ENCODE measurements around the gene CRYGC.
"Not testable (repeated sequence)": the region's sequence is repeated elsewhere in the genome, so short reads cannot be mapped to it uniquely, and the experiment has no call there.

CRYGC gene

DNA sequence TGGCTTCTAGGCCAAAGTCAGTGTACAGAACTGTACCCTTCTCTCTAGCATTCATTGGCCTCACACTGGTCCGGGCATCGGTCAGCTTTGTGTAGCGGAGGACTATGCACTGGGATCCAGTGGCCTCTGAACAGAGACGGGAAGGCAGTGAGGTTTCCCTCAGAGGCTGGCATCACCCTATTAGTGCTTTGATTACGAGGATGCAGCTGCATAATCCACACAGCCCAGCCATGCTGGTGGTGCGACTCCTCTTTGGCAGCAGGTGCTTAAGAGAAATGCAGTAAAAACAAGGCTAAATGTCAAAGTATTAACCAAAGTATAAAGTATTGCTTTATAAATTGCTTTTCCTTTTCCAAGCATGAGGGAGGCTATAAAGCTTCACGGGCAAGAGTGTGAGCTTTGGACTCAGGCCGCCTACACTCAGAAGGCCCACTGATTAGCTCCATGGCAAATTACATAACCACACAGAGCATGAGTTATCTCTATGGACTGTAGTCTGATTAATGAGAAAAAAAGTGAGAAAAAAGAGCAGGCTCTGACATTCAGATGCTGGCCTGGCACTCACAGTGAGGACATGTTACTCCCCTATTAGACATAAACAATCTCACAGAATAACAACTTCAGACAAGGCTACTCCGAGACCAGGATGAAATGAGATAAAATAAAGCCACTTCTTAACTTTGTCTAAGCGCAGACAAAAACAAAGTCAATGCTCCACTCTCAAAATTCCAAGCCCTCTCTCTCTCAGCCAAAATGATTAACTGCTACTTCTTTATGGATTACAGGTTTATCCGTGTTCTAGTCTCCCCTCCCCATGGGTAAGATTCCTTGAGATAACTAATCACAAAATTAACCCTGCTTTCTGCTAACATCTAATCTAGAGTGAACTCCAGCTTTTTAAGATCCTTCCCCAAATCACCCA is 6.4 kb upstream of the CRYGC start:
- no peak for DNase-seq

DNA sequence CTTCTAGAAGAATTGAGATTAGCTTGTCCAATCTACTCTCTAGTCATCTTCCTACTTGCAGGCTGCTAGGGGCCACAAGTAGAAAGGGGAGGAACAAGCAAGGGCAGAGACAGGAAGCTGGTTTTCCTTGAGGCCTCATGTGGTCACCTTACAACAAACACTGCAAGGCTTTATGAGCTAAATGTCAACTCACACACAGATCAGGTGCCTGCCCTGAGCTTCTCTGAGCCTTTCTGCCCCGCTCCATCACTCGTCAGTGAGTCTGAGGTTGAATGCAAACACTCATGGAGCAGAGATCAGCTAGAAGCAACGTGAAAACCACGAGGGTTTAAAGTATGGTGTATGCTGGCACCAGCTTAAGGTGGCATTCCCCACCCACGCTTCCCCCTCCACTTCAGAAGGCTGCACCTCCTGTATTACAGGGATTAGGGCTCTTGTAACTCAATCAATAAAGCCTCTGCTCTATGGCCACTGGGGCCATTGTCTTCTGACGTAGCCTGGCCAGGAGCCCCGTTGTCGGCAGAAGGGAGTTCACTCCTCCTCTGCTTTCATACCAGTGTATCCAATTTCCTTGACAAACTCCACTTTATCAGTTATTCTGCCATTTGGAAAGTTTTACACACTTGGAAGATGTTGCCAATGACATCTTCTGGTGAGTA is 5.4 kb upstream of the CRYGC start:
- peak; percentile 66 for DNase-seq

- DNase-seq = no peak
Observed at GRCh38 chr2:208130712-208131110, 1.1 kb upstream of the CRYGC start.

GRCh38 chr2:208128136-208128535 is 1.5 kb downstream of the CRYGC start:
- no peak for DNase-seq

DNA sequence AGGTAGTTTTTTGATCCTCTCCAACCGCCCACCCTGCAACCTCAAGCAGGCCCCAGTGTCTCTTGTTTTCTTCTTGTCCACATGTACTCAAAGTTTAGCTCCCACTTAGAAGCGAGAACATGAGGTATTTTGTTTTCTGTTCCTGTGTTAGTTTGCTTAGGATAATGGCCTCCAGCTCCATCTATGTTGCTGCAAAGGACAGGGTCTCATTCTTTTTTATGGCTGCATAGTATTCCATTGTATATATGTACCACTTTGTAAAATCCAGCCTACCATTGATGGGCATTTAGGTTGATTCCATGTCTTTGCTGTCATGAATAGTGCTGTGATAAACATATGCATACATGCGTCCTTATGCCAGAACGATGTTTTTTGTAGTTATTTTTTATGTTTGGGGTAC is 2.5 kb downstream of the CRYGC start:
- no peak for DNase-seq

- no peak for DNase-seq
Observed at GRCh38 chr2:208125251-208125650, 4.4 kb downstream of the CRYGC start.

DNA sequence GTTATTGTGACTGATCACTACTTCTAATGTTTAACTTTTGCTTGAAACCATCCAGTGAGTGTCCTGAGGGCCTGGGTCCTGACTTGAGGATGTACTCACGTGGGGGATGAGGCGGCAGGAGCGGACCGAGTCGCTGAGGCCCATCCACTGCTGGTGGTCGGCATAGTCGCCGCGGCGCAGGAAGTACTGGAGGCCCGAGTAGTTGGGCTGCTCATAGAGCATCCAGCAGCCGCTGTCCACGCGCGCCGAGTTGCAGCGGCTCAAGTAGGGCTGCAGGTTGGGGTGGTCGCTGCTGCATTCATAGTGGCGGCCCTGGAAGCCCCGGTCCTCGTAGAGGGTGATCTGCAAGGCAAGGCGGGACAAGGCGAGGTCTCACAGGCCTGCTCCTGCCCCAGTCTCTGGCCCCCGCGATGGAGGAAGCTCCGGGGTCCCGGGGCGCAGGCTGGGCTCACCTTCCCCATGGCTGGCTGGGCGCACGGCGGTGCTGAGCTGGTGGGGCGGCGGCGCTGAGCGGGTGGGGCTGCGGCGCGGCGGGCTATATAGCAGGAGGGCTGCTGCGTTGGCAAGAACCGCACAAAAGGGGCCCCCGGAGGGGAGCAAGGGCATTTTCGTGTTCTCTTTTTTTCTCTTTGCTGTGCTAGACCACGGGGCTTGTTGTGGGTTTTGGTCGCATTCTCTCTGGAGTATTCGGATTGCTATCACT is 5.5 kb downstream of the CRYGC start, which contains the start of gene CRYGD:
Gene CRYGD (minus strand): TSS at position 512 of the 703 bp plus-strand sequence. CDS start 51 bp downstream, at position 461.
- DNase-seq = peak; percentile 65

DNA sequence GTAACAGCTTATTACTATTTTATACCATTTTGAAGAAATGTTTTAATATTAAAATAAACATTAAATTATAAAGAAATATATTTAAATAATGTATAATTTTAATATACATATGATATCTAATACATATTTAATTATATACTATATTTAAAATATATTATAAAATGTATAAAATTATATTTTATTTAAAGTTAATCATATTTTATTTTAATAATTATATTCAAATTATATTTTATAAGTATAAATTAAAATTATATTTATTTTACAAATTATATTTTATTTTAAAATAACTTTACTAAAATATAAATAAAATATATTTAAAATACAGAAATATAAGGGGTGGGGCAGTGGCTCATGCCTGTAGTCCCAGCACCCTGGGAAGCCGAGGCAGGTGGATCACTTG is 7.4 kb downstream of the CRYGC start:
- no peak for DNase-seq

GRCh38 chr2:208118918-208119317 is 10.7 kb downstream of the CRYGC start:
- DNase-seq = no peak

DNA sequence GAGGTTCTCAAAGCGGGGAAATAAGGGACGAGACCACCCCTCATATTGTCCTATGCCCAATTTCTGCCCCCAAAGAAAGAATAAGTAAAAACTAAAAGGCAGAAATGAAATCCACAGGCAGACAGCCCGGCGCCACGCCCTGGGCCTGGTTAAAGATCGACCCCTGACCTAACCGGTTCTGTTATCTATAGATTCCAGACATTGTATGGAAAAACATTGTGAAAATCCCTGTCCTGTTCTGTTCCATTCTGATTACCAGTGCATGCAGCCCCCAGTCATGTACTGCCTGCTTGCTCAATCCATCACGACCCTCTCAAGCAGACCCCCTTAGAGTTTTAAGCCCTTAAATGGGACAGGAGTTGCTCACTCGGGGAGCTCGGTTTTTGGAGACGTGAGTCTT is 12.2 kb downstream of the CRYGC start:
- not testable (repeated sequence) for DNase-seq

- DNase-seq = no peak
Observed at GRCh38 chr2:208112969-208113368, 16.7 kb downstream of the CRYGC start.

GRCh38 chr2:208112273-208112745 is 17.3 kb downstream of the CRYGC start:
- not testable (repeated sequence) for DNase-seq

GRCh38 chr2:208103616-208104015 is 26.0 kb downstream of the CRYGC start:
- DNase-seq = no peak

DNA sequence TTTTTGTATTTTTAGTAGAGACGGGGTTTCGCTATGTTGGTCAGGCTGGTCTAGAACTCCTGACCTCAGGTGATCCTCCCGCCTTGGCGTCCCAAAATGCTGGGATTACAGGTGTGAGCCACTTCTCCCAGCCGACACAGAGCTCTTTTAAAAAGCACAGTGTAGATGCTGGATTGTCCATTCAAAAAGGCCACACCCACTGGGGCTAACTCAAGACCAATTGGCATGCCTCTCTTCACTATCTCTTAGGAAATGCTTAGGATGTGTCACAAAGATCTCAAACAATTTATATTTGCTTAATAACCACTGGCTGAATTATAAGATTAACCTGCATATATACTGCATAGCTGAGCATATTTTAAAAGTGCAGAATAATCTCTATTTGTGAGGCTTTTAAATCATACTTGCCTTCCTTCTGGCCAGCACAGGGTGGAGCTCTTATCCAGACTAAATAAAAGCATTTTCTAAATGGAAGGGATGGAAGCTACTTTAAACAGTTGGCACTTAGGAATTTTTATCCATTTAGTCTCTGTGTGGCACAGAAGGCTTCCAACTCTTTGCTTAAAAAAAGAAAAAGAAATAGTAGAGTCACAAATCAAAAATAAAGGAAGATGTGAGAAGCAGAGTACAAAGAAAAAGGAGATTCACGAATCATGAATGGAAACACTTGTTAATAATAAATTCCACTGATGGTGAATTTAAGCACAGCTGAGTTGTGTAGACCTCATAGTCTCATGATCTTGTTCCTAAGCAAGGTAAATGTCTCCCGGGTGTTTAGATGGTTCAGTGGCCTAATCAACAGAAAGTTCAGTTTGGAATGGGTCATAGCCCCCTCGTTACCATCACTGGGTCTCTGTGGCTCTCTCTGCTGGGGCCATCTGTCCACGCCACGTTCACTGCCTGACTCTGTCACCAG is 27.7 kb downstream of the CRYGC start:
- DNase-seq = peak; percentile 58

- peak; percentile 76 for DNase-seq
Observed at GRCh38 chr2:208099682-208100470, 29.8 kb downstream of the CRYGC start.

DNA sequence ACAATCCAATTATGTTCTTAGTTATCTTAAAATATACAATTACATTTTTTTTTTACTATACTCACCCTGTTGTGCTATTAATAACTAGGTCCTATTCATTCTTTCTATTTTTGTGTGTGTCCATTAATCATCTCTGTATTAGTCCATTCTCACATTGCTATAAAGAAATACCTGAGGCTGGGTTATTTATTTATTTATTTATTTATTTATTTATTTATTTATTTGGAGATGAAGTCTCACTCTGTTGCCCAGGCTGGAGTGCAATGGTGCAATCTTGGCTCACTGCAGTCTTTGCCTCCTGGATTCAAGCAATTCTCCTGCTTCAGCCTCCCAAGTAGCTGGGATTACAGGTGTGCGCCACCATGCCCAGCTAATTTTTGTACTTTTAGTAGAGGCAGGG is 30.9 kb downstream of the CRYGC start:
- DNase-seq = not testable (repeated sequence)

DNA sequence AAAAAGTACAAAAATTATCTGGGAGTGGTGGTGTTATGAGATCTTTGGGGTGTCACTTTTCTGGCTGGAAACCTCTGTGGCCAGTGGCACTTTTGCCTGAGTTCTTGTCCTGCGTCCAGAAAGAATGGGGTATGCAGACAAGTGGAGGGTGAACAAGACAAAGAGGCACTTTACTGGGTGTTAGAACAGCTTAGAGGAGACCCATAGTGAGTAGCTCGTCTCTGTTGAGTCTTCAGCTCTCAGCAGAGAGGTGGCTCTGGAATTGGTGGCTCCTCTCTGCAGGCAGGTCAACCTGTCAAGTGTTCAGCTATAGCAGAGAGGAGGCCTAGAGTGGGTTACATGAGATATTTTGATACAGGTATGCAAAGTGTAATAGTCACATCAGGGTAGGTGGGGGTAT is 31.4 kb downstream of the CRYGC start:
- DNase-seq = no peak

GRCh38 chr2:208097801-208098200 is 31.8 kb downstream of the CRYGC start:
- no peak for DNase-seq

- no peak for DNase-seq
Observed at GRCh38 chr2:208097313-208097712, 32.3 kb downstream of the CRYGC start.

- DNase-seq = no peak
Observed at GRCh38 chr2:208096080-208096479, 33.5 kb downstream of the CRYGC start.

- no peak for DNase-seq
Observed at GRCh38 chr2:208093128-208093527, 36.5 kb downstream of the CRYGC start.

Data from hematopoietic multipotent progenitor cell treated with erythropoietin and hydrocortisone succinate and interleukin-3 and kit ligand, for 4 days (in vitro differentiated cells).